GM12801 (cell line): Measurements from ENCODE around the gene SERPINB6.

ENCODE experiments used
- TF ChIP-seq, protein P1 (sequence below): IDR thresholded peaks from one replicate; pipeline ENCODE4 v1.5.1; 2011; ENCODE audit warnings: control low read depth; ENCODE audit not compliant: insufficient read length; ENCODE audit errors: extremely low read depth

Gene SERPINB6

DNA sequence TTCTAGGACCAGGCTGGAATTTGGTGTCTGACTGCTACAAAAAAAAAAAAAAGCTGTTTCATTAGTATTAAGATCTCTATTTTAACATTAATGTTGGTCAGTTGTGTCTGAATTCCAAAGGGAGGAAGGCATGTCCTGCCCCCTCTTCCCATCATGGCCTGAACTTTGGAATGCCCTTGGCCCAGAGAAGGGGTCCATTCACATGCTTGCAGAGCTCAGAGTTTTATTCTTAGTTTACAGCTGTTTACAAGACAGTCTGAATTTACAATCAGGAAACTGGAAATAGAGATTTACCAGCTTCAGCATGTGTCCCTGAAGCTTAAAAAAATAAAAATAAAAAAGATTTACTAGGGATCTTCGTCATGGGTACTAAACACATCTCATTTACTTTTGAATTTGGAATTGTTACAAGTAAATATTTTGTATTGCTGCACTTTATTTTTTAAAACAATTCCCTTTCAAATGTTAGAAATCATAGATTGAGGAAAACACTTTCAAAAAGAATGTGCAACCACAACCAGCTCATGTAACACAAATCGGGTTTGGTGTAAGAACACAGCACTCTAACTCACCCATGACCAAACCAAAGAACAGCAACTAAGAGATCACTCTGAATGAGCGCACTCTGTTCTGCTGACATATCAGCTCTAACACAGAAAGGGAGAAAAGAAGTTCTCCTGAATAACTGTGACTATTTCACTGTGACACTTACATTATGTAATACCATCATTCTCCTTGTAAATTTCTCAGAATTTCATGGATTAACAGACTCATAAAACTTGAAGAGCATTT lies 6.6 kb upstream of the SERPINB6 start:
- TF ChIP-seq, protein P1, sequence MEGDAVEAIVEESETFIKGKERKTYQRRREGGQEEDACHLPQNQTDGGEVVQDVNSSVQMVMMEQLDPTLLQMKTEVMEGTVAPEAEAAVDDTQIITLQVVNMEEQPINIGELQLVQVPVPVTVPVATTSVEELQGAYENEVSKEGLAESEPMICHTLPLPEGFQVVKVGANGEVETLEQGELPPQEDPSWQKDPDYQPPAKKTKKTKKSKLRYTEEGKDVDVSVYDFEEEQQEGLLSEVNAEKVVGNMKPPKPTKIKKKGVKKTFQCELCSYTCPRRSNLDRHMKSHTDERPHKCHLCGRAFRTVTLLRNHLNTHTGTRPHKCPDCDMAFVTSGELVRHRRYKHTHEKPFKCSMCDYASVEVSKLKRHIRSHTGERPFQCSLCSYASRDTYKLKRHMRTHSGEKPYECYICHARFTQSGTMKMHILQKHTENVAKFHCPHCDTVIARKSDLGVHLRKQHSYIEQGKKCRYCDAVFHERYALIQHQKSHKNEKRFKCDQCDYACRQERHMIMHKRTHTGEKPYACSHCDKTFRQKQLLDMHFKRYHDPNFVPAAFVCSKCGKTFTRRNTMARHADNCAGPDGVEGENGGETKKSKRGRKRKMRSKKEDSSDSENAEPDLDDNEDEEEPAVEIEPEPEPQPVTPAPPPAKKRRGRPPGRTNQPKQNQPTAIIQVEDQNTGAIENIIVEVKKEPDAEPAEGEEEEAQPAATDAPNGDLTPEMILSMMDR, result no peak

DNA sequence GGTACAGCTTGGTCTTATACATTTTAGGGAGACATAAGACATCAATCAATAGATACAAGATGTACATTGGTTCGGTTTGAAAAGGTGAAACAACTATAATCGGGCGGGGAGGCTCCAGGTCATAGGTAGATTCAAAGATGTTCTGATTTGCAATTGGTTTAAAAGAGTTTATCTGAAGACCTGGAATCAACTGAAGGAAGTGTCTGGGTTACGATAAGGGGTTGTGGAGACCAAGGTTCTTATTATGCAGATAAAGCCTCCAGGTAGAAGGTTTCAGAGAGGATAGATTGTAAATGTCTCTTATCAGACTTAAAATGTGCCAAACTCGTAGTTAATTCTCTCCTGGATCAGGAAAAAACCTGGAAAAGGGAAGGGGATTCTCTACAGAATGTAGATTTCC lies 5.9 kb upstream of the SERPINB6 start:
- TF ChIP-seq, protein P1, result no peak

- TF ChIP-seq, protein P1, result no peak
Observed at GRCh38 chr6:2976571-2977085, 5.3 kb upstream of the SERPINB6 start.

GRCh38 chr6:2976060-2976459 lies 4.7 kb upstream of the SERPINB6 start:
- TF ChIP-seq, protein P1, result no peak

DNA sequence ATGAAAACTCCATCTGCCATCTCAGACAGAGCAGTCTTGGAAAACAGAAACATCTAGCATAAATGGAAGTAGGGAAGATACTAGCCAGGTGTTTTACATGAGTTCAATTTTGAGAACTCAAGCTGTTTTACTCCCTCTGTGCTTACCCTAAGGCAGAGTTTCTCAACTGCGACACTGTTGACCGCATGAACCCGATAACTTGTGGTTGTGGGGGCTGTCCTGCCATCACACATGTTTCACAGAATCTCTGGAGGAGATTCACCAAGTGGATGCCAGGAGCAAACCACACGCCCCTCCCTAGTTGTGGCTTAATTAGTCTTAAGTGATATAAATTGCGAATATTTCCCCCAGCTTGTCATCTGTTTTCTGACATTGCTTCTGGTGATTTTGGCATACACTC lies 2.3 kb upstream of the SERPINB6 start:
- TF ChIP-seq, protein P1, result no peak

DNA sequence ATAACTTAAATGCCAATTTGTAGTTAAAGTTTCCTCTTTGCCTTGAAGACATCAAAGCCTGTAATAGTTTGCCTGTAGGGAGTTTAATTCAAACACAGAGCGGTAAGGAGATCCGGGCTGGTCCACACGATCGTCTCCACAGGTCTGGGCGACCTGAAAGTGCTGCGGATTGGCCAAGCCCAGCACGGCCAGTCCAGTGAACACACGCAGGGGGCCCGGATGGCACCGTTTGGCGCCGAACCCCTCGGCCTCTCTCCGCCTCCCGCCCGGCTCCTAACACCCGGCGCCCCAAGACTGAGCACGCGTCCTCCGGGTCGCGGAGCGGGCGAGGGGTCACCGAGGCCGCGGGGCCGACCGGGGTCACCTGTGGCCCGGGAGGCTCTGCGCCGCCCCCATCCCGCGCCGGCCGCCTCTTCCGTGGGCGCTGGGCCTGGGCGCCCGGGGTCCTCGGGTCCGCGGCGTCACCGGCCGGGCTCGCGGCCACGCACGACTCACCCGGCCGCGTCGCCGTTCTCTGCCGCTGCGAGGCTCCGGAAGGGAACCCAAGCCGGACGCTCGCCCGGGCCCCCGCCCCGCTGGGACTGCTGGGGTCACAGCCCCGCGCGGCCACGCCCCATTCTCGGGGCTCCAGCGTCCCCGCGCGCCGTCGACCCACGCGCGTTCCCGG lies 481 bp downstream of the SERPINB6 start:
- TF ChIP-seq, protein P1, result no peak

DNA sequence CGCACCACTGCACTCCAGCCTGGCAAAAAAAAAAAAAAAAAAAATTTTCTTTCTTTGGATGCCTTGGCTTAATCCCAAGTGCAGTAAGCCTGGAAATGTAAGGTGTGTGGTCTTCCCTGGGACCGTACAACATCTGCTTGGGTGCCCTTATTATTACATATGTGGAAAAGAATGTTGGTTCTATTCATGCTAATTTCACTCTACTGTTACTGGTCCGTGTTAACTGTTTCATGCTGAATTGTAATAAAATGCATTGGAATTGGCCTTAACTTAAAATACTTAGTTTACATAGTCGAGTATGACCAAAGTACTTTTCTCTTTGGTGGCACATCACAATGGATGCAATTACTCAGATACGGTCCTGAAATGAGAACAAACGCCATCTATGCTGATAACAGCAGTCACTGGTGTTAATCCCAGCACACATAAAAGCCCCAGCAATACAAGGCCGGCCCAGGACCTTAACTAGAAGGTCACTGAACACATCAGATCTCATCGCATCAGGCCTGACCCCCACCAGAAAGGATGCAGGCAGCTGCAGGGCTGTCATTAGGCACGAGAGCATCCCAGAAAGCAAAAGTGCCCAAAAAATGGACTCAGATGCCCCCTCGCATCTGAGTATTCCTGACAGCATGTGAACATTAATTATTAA lies 1.2 kb downstream of the SERPINB6 start:
- TF ChIP-seq, protein P1, result no peak
